CD4-positive, CD25-positive, alpha-beta regulatory T cell (primary cell): ENCODE results near the gene JMJD1C. TPM values are rescaled to one million over a fixed set of nuclear protein-coding genes. Genes with fewer than 3 reads are reported as not detected.

ENCODE experiments used
- ATAC-seq, 2 donors: fragments of 150-1000 bp; cut with Tn5 transposase; one replicate each; pipeline ENCODE4 v1.10.0; 2021; ENCODE audit warnings: low read depth in 2 of 2, moderate number of reproducible peaks in 2 of 2, moderate library complexity in 1 of 2
- DNase-seq, 3 donors: peaks; one replicate each; pipeline versions ENCODE4 v3.0.0 to v3.0.0-alpha.2; 2012 to 2022; ENCODE audit warnings: mixed read lengths in 1 of 3
- H3K27ac ChIP-seq: one replicate; pipeline ENCODE4 v1.7.0; 2013; ENCODE audit warnings: mild to moderate bottlenecking, low read length; ENCODE audit not compliant: insufficient read depth, poor library complexity, severe bottlenecking
- H3K27me3 ChIP-seq: one replicate; pipeline ENCODE4 v1.7.0; 2013; ENCODE audit warnings: low read length; ENCODE audit not compliant: control insufficient read depth, insufficient read depth
- H3K36me3 ChIP-seq: one replicate; pipeline ENCODE4 v1.7.0; 2013; ENCODE audit warnings: mild to moderate bottlenecking, low read length, moderate library complexity; ENCODE audit not compliant: control insufficient read depth, insufficient read depth
- H3K4me1 ChIP-seq: 2 replicates; pipeline ENCODE4 v1.7.0; 2013; ENCODE audit warnings: mild to moderate bottlenecking, low read length; ENCODE audit not compliant: insufficient read depth, control insufficient read depth, poor library complexity, severe bottlenecking
- H3K4me3 ChIP-seq: one replicate; pipeline ENCODE4 v1.7.0; 2013; ENCODE audit warnings: low read depth, mild to moderate bottlenecking, low read length, moderate library complexity
- H3K9me3 ChIP-seq, 2 experiments: 1 replicate in 1 of 2; 2 replicates in 1 of 2; pipeline ENCODE4 v1.7.0; 2013; ENCODE audit warnings: low read length in 2 of 2, mild to moderate bottlenecking in 1 of 2, moderate library complexity in 1 of 2; ENCODE audit not compliant: control insufficient read depth in 2 of 2
- H3K27ac Mint-ChIP-seq, 3 donors: one replicate each; pipeline ENCODE4 v1.8.0; 2020 to 2022; ENCODE audit warnings: mild to moderate bottlenecking in 3 of 3, mixed read lengths in 3 of 3, moderate library complexity in 2 of 3
- H3K27me3 Mint-ChIP-seq: one replicate; pipeline ENCODE4 v1.8.0; 2022; ENCODE audit warnings: mild to moderate bottlenecking, mixed read lengths
- H3K36me3 Mint-ChIP-seq: one replicate; pipeline ENCODE4 v1.8.0; 2020; ENCODE audit warnings: mixed read lengths
- H3K4me1 Mint-ChIP-seq, 4 donors: one replicate each; pipeline ENCODE4 v1.8.0; 2020 to 2022; ENCODE audit warnings: mixed read lengths in 4 of 4, mild to moderate bottlenecking in 1 of 4
- H3K4me3 Mint-ChIP-seq, 4 donors: one replicate each; pipeline ENCODE4 v1.8.0; 2020 to 2022; ENCODE audit warnings: mild to moderate bottlenecking in 4 of 4, mixed read lengths in 4 of 4, moderate library complexity in 3 of 4
- H3K9me3 Mint-ChIP-seq, 7 donors: one replicate each; pipeline ENCODE4 v1.8.0; 2020 to 2022; ENCODE audit warnings: mixed read lengths in 7 of 7, mild to moderate bottlenecking in 3 of 7, moderate library complexity in 2 of 7
- polyA plus RNA-seq, 4 donors: library from polyadenylated mRNA; unstranded; fragments of 300-500 nt; fragmentation: Illumina TruSeq; gene quantifications; one replicate each; pipeline ENCODE4 v1.2.3, GENCODE V29; 2021
- total RNA-seq: library from RNA; stranded (reverse); gene quantifications from one replicate; pipeline ENCODE4 v1.2.3, GENCODE V29; 2022

Gene JMJD1C
- total and polyA plus RNA-seq, 5 donors from 2014 or later: 35.5 to 222 (median 46.4) TPM

DNA sequence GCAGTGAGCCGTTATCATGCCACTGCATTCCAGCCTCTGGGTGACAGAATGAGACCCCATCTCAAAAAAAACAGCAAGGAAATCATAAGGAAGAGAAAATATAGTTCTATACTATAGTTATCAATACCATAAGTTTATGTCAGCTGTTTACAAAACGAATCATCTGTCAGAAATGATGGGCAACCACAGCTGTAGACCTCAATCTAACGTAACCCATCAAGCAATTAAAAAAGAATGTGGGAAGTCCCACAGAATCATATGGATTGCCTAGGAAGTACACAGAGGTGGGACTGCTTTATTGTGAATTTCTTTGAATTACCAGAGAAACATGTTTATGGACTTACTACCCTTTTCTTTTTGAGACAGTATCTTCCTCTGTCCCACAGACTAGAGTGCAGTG is 325.7 kb downstream of the JMJD1C start:
- Histone ChIP-seq H3K27ac (no peak overlapping the region), H3K27me3 (no peaks in the 10 kb centered on the region), H3K9me3 (no peaks in the 10 kb centered on the region), H3K4me1 (peaks cover 33% of the 10 kb centered on the region), H3K36me3 (peaks cover 14% of the 10 kb centered on the region), H3K4me3 (no peak overlapping the region)
- DNase-seq (no peak), ATAC-seq (no peak)
- Mint-ChIP-seq H3K36me3 (peaks cover 19% of the 10 kb centered on the region), H3K4me1 (peaks cover 27 to 86% (median 51%) of the 10 kb centered on the region in 4 donors), H3K27me3 (no peaks in the 10 kb centered on the region), H3K4me3 (peak overlapping the region in 1 of 4 donors; percentile 15), H3K27ac (no peak overlapping the region), H3K9me3 (peaks cover 0 to 2% (median 0%) of the 10 kb centered on the region in 7 donors)

DNA sequence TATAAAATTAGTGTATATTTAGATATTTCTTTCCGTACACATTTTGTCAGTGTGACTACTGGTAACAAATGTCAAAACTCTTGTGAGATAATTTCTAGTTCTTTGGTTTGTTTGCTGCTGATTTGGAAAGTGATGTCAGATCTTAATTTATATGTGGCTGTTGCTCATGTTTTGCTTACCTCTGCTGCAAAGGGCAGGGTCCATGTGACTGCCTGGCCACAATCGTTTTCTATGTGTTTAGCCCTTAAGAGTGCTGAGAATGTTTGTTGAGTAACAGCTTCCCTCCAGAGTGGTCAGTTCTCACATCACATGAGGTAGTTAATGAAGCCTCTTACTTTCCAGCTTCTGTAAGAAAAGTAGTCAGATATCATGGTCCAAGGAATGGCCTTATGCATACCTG is 328.5 kb downstream of the JMJD1C start:
- H3K9me3 ChIP-seq: no peaks in the 10 kb centered on the region
- peaks cover 28 to 81% (median 52%) of the 10 kb centered on the region in 4 donors for H3K4me1 Mint-ChIP-seq
- DNase-seq (no peak), ATAC-seq (no peak)
- peaks cover 4% of the 10 kb centered on the region for H3K27me3 Mint-ChIP-seq
- peaks cover 0 to 5% (median 0%) of the 10 kb centered on the region in 7 donors for H3K9me3 Mint-ChIP-seq
- peak overlapping the region in 2 of 4 donors; percentile 46 to 64 for H3K4me3 Mint-ChIP-seq
- peaks cover 14% of the 10 kb centered on the region for H3K36me3 Mint-ChIP-seq
- H3K27ac ChIP-seq: no peak overlapping the region
- H3K27me3 ChIP-seq: no peaks in the 10 kb centered on the region
- H3K36me3 ChIP-seq: peaks cover 14% of the 10 kb centered on the region
- no peak overlapping the region for H3K4me3 ChIP-seq
- peak overlapping the region in 1 of 3 donors; percentile 42 for H3K27ac Mint-ChIP-seq
- peaks cover 43% of the 10 kb centered on the region for H3K4me1 ChIP-seq

DNA sequence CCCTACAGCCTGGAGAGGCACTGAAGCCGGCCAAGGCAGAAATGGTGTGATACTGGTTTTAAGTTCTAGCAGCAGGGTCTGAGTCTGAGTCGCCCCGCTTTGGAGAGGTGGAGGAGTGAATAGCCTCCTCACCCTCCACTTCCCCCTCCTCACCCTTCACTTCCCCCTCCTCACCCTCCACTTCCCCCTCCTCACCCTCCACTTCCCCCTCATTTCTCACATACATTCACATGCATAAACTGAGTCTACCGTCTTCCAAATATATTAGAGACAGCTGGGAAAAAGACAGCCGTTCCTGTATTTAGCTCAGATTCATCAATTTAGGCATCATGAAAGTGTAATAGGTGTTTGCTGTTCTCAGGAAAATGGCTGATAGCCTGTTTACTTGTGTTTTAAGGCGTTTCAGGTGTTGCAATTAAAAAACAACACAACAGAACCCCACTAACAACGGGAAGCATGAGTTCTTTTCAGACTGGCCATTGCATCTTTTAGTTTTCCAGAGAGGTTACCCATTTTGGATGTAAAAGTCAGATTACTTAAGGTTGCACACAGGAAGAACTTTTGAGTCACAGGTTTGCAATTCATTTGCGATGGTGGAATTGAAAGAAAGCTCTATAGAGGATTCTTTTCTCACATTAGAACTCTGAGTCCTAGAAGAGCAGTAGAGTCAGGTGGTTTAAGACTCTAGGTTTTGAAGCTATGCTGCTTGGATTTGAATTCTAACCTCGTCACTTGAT is 331.8 kb downstream of the JMJD1C start:
- H3K36me3 Mint-ChIP-seq: peaks cover 8% of the 10 kb centered on the region
- peaks cover 21 to 54% (median 36%) of the 10 kb centered on the region in 4 donors for H3K4me1 Mint-ChIP-seq
- peak overlapping the region; percentile 92 to 98 (median 94) for H3K4me3 Mint-ChIP-seq
- Histone ChIP-seq H3K27me3 (peaks cover 2% of the 10 kb centered on the region), H3K4me3 (peak overlapping the region; percentile 88), H3K9me3 (no peaks in the 10 kb centered on the region), H3K36me3 (no peaks in the 10 kb centered on the region), H3K4me1 (peaks cover 37% of the 10 kb centered on the region), H3K27ac (peak overlapping the region; percentile 97)
- H3K27ac Mint-ChIP-seq: peak overlapping the region; percentile 89 to 97 (median 96)
- ATAC-seq (no peak), DNase-seq (peak in 1 of 3 donors; percentile 29)
- peaks cover 0 to 6% (median 6%) of the 10 kb centered on the region in 7 donors for H3K9me3 Mint-ChIP-seq
- H3K27me3 Mint-ChIP-seq: peaks cover 8% of the 10 kb centered on the region

DNA sequence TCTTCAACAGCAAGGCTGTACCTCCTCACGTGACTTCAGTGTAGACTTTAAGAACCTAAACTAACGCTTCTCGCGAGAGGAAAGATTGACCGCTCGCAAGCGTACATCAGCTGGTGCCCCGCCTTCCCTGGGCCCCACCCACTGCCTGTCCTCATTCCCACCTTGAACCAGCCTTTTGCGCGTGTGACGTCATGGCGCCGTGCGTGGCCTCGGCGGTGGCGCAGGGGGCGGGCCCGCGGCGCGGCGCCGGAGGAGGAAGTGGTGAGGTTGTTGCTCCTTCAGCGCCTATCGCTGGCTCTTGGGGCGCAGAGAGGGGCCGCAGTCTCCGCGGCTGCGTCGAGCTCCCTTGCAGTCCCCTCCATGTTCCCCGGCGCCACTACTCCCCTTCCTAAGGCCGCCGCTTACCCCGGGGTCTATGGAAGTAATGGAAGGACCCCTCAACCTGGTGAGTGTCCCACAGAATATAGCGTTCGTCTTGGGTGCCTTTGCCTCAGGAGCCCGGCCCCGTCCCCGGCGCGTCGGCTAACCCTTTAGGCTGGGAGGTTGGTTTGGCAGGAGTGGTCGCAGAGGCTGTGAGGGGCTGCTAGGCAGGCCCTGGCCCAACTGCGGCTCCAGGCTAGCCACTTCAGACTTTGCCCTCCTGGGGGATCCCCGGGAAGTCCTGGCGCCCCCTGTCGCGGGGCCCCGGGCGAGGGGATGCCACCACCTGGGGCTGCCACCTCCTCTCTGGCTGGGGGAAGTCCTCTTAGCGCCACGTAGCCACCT is 332.5 kb downstream of the JMJD1C start, which contains the start of gene NRBF2:
Gene NRBF2, plus strand, starts transcription at position 273 of the 765 bp plus-strand sequence. Its CDS starts 143 bp downstream, at position 416.
- peak within 1 kb of the TSS; percentile 97 for H3K27ac ChIP-seq
- Mint-ChIP-seq H3K9me3 (peaks cover 0 to 6% (median 6%) of the 10 kb centered on the region in 7 donors), H3K4me1 (peaks cover 21 to 49% (median 33%) of the 10 kb centered on the region in 4 donors), H3K36me3 (peaks cover 4% of the 10 kb centered on the region), H3K27ac (peak within 1 kb of the TSS; percentile 95 to 97 (median 96)), H3K27me3 (peaks cover 8% of the 10 kb centered on the region), H3K4me3 (peak within 1 kb of the TSS; percentile 92 to 98 (median 94))
- H3K36me3 ChIP-seq: no peaks in the 10 kb centered on the region
- peaks cover 37% of the 10 kb centered on the region for H3K4me1 ChIP-seq
- peaks cover 2% of the 10 kb centered on the region for H3K27me3 ChIP-seq
- peak; percentile 93 to 95 for ATAC-seq
- peak within 1 kb of the TSS; percentile 88 for H3K4me3 ChIP-seq
- no peaks in the 10 kb centered on the region for H3K9me3 ChIP-seq
- DNase-seq: peak; percentile 93 to 98 (median 96)

DNA sequence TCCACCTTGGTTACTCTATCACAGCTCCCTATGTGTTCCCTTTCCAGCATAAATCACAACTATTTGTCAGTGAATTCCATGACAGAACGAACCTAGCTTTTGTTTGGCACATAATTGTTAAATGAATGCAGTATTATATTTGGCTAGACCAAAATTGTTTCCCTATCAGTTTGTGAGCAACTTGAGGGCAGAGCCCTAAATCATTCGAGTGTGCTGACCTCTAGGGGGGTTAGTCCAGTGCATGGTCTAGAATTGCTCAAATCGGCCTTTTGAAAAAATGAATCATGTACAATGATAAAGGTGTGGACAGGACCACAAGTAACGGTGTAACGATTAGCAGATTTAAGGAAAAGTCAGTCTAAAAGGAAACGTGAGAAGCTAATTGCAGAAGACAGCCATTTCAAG is 333.1 kb downstream of the JMJD1C start:
- ATAC-seq: no peak
- H3K9me3 Mint-ChIP-seq: peaks cover 0 to 6% (median 6%) of the 10 kb centered on the region in 7 donors
- H3K27ac Mint-ChIP-seq: peak overlapping the region; percentile 95 to 97 (median 96)
- H3K4me1 ChIP-seq: peaks cover 37% of the 10 kb centered on the region
- peaks cover 8% of the 10 kb centered on the region for H3K27me3 Mint-ChIP-seq
- H3K4me3 ChIP-seq: peak overlapping the region; percentile 78
- peak overlapping the region; percentile 97 for H3K27ac ChIP-seq
- H3K36me3 ChIP-seq: no peaks in the 10 kb centered on the region
- peak overlapping the region; percentile 92 to 98 (median 94) for H3K4me3 Mint-ChIP-seq
- peaks cover 18 to 43% (median 30%) of the 10 kb centered on the region in 4 donors for H3K4me1 Mint-ChIP-seq
- no peak for DNase-seq
- peaks cover 4% of the 10 kb centered on the region for H3K36me3 Mint-ChIP-seq
- no peaks in the 10 kb centered on the region for H3K9me3 ChIP-seq
- peaks cover 2% of the 10 kb centered on the region for H3K27me3 ChIP-seq

DNA sequence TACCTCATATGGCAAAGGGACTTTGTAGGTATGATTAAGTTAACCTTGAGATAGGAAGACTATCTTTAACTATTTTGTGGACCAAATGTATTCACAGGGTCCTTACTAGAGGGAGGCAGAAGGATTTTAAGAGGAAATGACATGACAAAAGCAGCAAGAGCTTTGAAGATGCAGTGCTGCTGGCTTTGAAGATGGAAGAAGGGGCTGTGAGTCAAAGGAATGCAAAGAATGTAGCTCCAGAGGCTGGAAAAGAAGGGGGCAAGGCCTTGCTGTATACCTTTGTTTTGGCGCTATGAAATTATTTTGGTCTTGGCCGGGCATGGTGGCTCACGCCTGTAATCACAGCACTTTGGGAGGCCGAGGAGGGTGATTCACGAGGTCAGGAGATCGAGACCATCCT is 335.9 kb downstream of the JMJD1C start:
- DNase-seq (no peak), ATAC-seq (no peak)
- Mint-ChIP-seq H3K4me3 (peak overlapping the region in 1 of 4 donors; percentile 50), H3K9me3 (peaks cover 0 to 6% (median 6%) of the 10 kb centered on the region in 7 donors), H3K27ac (peak overlapping the region in 1 of 3 donors; percentile 91), H3K27me3 (peaks cover 16% of the 10 kb centered on the region), H3K4me1 (peaks cover 6 to 18% (median 12%) of the 10 kb centered on the region in 4 donors), H3K36me3 (no peaks in the 10 kb centered on the region)
- Histone ChIP-seq H3K27ac (no peak overlapping the region), H3K9me3 (no peaks in the 10 kb centered on the region), H3K36me3 (no peaks in the 10 kb centered on the region), H3K27me3 (peaks cover 2% of the 10 kb centered on the region), H3K4me1 (peaks cover 14% of the 10 kb centered on the region), H3K4me3 (no peak overlapping the region)

DNA sequence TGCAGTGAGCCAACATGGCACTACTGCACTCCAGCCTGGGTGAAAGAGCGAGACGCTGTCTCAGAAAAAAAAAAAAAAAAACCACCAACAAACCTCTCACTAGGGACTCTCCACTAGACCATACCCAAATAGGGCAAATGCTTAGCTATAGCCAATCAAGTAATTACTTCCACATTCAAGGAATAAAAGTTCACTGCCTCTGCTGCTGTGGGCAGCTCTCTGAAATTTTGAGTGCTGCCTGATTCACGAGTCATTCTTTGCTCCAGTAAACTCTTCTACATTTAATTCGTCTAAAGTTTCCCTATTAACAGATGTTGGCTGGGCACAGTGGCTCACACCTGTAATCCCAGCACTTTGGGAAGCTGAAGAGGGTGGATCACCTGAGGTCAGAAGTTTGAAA is 337.3 kb downstream of the JMJD1C start:
- no peaks in the 10 kb centered on the region for H3K9me3 ChIP-seq
- H3K27ac ChIP-seq: no peak overlapping the region
- no peak overlapping the region for H3K4me3 Mint-ChIP-seq
- no peak overlapping the region for H3K4me3 ChIP-seq
- H3K27ac Mint-ChIP-seq: no peak overlapping the region
- peaks cover 0 to 8% (median 3%) of the 10 kb centered on the region in 4 donors for H3K4me1 Mint-ChIP-seq
- peaks cover 2% of the 10 kb centered on the region for H3K27me3 ChIP-seq
- no peaks in the 10 kb centered on the region for H3K4me1 ChIP-seq
- no peaks in the 10 kb centered on the region for H3K36me3 ChIP-seq
- ATAC-seq: no peak
- DNase-seq: no peak
- no peaks in the 10 kb centered on the region for H3K36me3 Mint-ChIP-seq
- peaks cover 24% of the 10 kb centered on the region for H3K27me3 Mint-ChIP-seq
- peaks cover 0 to 6% (median 6%) of the 10 kb centered on the region in 7 donors for H3K9me3 Mint-ChIP-seq
